IMR-90 (cell line): Measurements from ENCODE around the gene RPS6KL1. TPM values are rescaled to one million over a fixed set of nuclear protein-coding genes. Genes with fewer than 3 reads are reported as not detected.

ENCODE experiments used
- ATAC-seq: fragments of 200-7000 bp; cut with Tn5 transposase; 2 replicates; pipeline ENCODE4 v1.9.1; 2020; ENCODE audit warnings: low read depth, mild to moderate bottlenecking, moderate library complexity
- BruUV-seq: library from RNA; stranded (reverse); fragments of 400-500 nt; replicated peaks from 2 replicates; lab custom pipeline; 2021; lab: Mats Ljungman, UMichigan
- CTCF ChIA-PET: fragments of 300-600 bp; formaldehyde crosslinking; extraction: SDS; loops from one replicate; lab custom pipeline; 2021; ENCODE audit warnings: antibody characterized with exemption; lab: Yijun Ruan, JAX
- POLR2A ChIA-PET: fragments of 300-600 bp; sonication (Branson Sonifier 250); formaldehyde crosslinking; loops from one replicate; lab custom pipeline; 2022; ENCODE audit warnings: antibody characterized with exemption; ENCODE audit not compliant: unreplicated experiment; lab: Charles Lee
- DNase-seq: peaks from one replicate; pipeline ENCODE4 v3.0.0; 2013
- H2AFZ ChIP-seq: replicated peaks from 2 replicates; pipeline ENCODE3; 2013; ENCODE audit warnings: low read length, mild to moderate bottlenecking; ENCODE audit not compliant: poor library complexity
- H2AK5ac ChIP-seq: 2 replicates; pipeline ENCODE4 v1.6.1; 2013; ENCODE audit warnings: low read depth, low read length, inconsistent platforms
- H2AK9ac ChIP-seq: replicated peaks from 2 replicates; pipeline ENCODE3; 2013; ENCODE audit warnings: mild to moderate bottlenecking, low read depth, low read length, moderate library complexity; ENCODE audit not compliant: poor library complexity
- H2BK120ac ChIP-seq: 2 replicates; pipeline ENCODE4 v1.6.1; 2013; ENCODE audit warnings: low read depth, low read length, inconsistent platforms
- H2BK15ac ChIP-seq: 3 replicates; pipeline ENCODE4 v1.6.1; 2013; ENCODE audit warnings: low read depth, low read length, inconsistent platforms
- H2BK20ac ChIP-seq: 2 replicates; pipeline ENCODE4 v1.6.1; 2013; ENCODE audit warnings: low read depth, mild to moderate bottlenecking, inconsistent platforms, low read length, moderate library complexity
- H2BK5ac ChIP-seq: 2 replicates; pipeline ENCODE4 v1.6.1; 2013; ENCODE audit warnings: mild to moderate bottlenecking, low read depth, low read length, inconsistent platforms; ENCODE audit not compliant: poor library complexity, severe bottlenecking
- H3K14ac ChIP-seq: replicated peaks from 2 replicates; pipeline ENCODE4 v1.6.1; 2013; ENCODE audit warnings: low read depth, low read length, inconsistent platforms
- H3K18ac ChIP-seq: 2 replicates; pipeline ENCODE4 v1.6.1; 2013; ENCODE audit warnings: low read depth, low read length, control low read depth
- H3K23ac ChIP-seq: 2 replicates; pipeline ENCODE4 v1.6.1; 2013; ENCODE audit warnings: low read depth, low read length, inconsistent platforms
- H3K27ac ChIP-seq: 2 replicates; pipeline ENCODE4 v1.5.1; 2013; ENCODE audit warnings: mild to moderate bottlenecking, control low read depth, low read length; ENCODE audit not compliant: insufficient read depth
- H3K27me3 ChIP-seq: 2 replicates; pipeline ENCODE4 v1.6.1; 2013; ENCODE audit warnings: low read length; ENCODE audit not compliant: control insufficient read depth, insufficient read depth
- H3K36me3 ChIP-seq: 2 replicates; pipeline ENCODE4 v1.6.1; 2013; ENCODE audit warnings: low read length, mixed read lengths; ENCODE audit not compliant: control insufficient read depth, insufficient read depth
- H3K4ac ChIP-seq: 2 replicates; pipeline ENCODE4 v1.6.1; 2013; ENCODE audit warnings: low read depth, low read length, inconsistent platforms
- H3K4me1 ChIP-seq: 2 replicates; pipeline ENCODE4 v1.6.1; 2013; ENCODE audit warnings: low read length, mixed read lengths; ENCODE audit not compliant: control insufficient read depth, insufficient read depth
- H3K4me2 ChIP-seq: 2 replicates; pipeline ENCODE4 v1.6.1; 2013; ENCODE audit warnings: low read depth, mild to moderate bottlenecking, control low read depth, low read length, moderate library complexity
- H3K4me3 ChIP-seq: 2 replicates; pipeline ENCODE4 v1.5.1; 2013; ENCODE audit warnings: low read depth, mild to moderate bottlenecking, control low read depth, low read length, moderate library complexity; ENCODE audit not compliant: insufficient read depth
- H3K56ac ChIP-seq: 2 replicates; pipeline ENCODE4 v1.6.1; 2013; ENCODE audit warnings: low read length, inconsistent platforms; ENCODE audit not compliant: insufficient read depth; ENCODE audit errors: extremely low read depth
- H3K79me1 ChIP-seq, 2 experiments: 2 replicates each; pipeline ENCODE4 v1.6.1; 2013; ENCODE audit warnings: low read length in 2 of 2, inconsistent platforms in 1 of 2, low read depth in 1 of 2
- H3K9ac ChIP-seq: 2 replicates; pipeline ENCODE4 v1.6.1; 2013; ENCODE audit warnings: low read depth, low read length, control low read depth
- H3K9me1 ChIP-seq: 2 replicates; pipeline ENCODE4 v1.6.1; 2013; ENCODE audit warnings: low read length, inconsistent platforms; ENCODE audit not compliant: insufficient read depth
- H3K9me3 ChIP-seq: 2 replicates; pipeline ENCODE4 v1.6.1; 2013; ENCODE audit warnings: low read length; ENCODE audit not compliant: control insufficient read depth, insufficient read depth
- H4K20me1 ChIP-seq: 2 replicates; pipeline ENCODE4 v1.6.1; 2013; ENCODE audit warnings: low read length, inconsistent platforms; ENCODE audit not compliant: insufficient read depth
- H4K5ac ChIP-seq: 2 replicates; pipeline ENCODE4 v1.6.1; 2013; ENCODE audit warnings: mild to moderate bottlenecking, low read depth, low read length, control low read depth
- H4K8ac ChIP-seq, 2 experiments: 2 replicates each; pipeline ENCODE4 v1.6.1; 2013; ENCODE audit warnings: low read depth in 2 of 2, low read length in 2 of 2, control low read depth in 1 of 2, inconsistent platforms in 1 of 2
- H4K91ac ChIP-seq: 2 replicates; pipeline ENCODE4 v1.6.1; 2013; ENCODE audit warnings: low read depth, low read length, inconsistent platforms; ENCODE audit not compliant: insufficient read depth
- BHLHE40 ChIP-seq: fragments of 150-350 bp; IDR thresholded peaks from 2 replicates; pipeline ENCODE4 v1.6.1; 2016; ENCODE audit warnings: mild to moderate bottlenecking, low read depth, low read length
- CEBPB ChIP-seq: IDR thresholded peaks from 2 replicates; pipeline ENCODE4 v1.6.1; 2012; ENCODE audit warnings: low read depth, low read length, improper control_type of control experiment
- CHD1 ChIP-seq: IDR thresholded peaks from 2 replicates; pipeline ENCODE4 v1.6.1; 2012; ENCODE audit warnings: low read depth, low read length, improper control_type of control experiment
- CTCF ChIP-seq: conservative IDR thresholded peaks from 2 replicates; pipeline ENCODE4 v1.5.1; 2012; ENCODE audit warnings: mild to moderate bottlenecking, low read depth, low read length, improper control_type of control experiment
- ELK1 ChIP-seq: fragments of 150-350 bp; IDR thresholded peaks from 2 replicates; pipeline ENCODE4 v1.6.1; 2016; ENCODE audit warnings: low read depth, mild to moderate bottlenecking, low read length, moderate library complexity, borderline replicate concordance
- FOS ChIP-seq: fragments of 150-350 bp; IDR thresholded peaks from 2 replicates; pipeline ENCODE4 v1.6.1; 2016; ENCODE audit warnings: low read depth, low read length
- MAFK ChIP-seq: IDR thresholded peaks from 2 replicates; pipeline ENCODE4 v1.6.1; 2012; ENCODE audit warnings: low read depth, low read length, improper control_type of control experiment
- MAZ ChIP-seq: IDR thresholded peaks from 2 replicates; pipeline ENCODE4 v1.6.1; 2012; ENCODE audit warnings: low read depth, mild to moderate bottlenecking, low read length, improper control_type of control experiment, moderate library complexity, borderline replicate concordance
- MXI1 ChIP-seq: IDR thresholded peaks from 2 replicates; pipeline ENCODE4 v1.6.1; 2012; ENCODE audit warnings: low read depth, mild to moderate bottlenecking, low read length, moderate library complexity, borderline replicate concordance
- NFE2L2 ChIP-seq: fragments of 150-350 bp; IDR thresholded peaks from 2 replicates; pipeline ENCODE4 v1.6.1; 2016; ENCODE audit warnings: low read depth, mild to moderate bottlenecking, low read length
- POLR2A ChIP-seq: IDR thresholded peaks from 2 replicates; pipeline ENCODE4 v1.6.1; 2012; ENCODE audit warnings: mild to moderate bottlenecking, low read depth, low read length
- RCOR1 ChIP-seq: IDR thresholded peaks from 2 replicates; pipeline ENCODE4 v1.6.1; 2012; ENCODE audit warnings: mild to moderate bottlenecking, low read length, improper control_type of control experiment; ENCODE audit not compliant: insufficient replicate concordance
- RFX5 ChIP-seq: IDR thresholded peaks from 2 replicates; pipeline ENCODE4 v1.8.0; 2012; ENCODE audit warnings: low read depth, mild to moderate bottlenecking, low read length, moderate library complexity
- SMC3 ChIP-seq: fragments of 150-350 bp; IDR thresholded peaks from 2 replicates; pipeline ENCODE4 v1.6.1; 2016; ENCODE audit warnings: low read depth, mild to moderate bottlenecking, antibody characterized with exemption, low read length, moderate library complexity
- USF2 ChIP-seq: fragments of 150-350 bp; IDR thresholded peaks from 2 replicates; pipeline ENCODE4 v1.6.1; 2017; ENCODE audit warnings: mild to moderate bottlenecking, antibody characterized with exemption, low read length, low read depth
- WGBS, 2 experiments: methylation state at CpG; one replicate each; pipeline versions ENCODE4 v1.1.5 to v1.1.7; 2013; ENCODE audit warnings: missing lambda C conversion rate in 2 of 2; ENCODE audit not compliant: insufficient read length in 1 of 2; ENCODE audit errors: extremely low coverage in 2 of 2; 5-methylcytosine and 5-hydroxymethylcytosine counted together
- dilution Hi-C: fragments of 300-500 bp; cut with HindIII; formaldehyde crosslinking; loops from one replicate; pipeline ENCODE4 v1.14.3; 2018; ENCODE audit warnings: low sequenced_read_pairs; ENCODE audit not compliant: unreplicated experiment
- in situ Hi-C: fragments of 300-500 bp; cut with MboI; formaldehyde crosslinking; loops from 3 replicates; pipeline ENCODE4 v1.14.3; 2019; ENCODE audit warnings: low sequenced_read_pairs, inconsistent platforms, mixed read lengths
- intact Hi-C: fragments of 100-400 bp; cut with micrococcal nuclease; formaldehyde crosslinking; loops from 2 replicates; pipeline ENCODE4 v1.10.0; 2022
- polyA plus RNA-seq, 3 experiments: library from polyadenylated mRNA; depleted of rRNA; stranded (reverse); fragments of >200 nt; gene quantifications; 2 replicates each; pipeline ENCODE4 v1.2.3, GENCODE V29; 2012; ENCODE audit warnings: low replicate concordance in 1 of 3
- total RNA-seq: library from RNA; depleted of rRNA; stranded (reverse); fragments of >200 nt; gene quantifications from 2 replicates; pipeline ENCODE4 v1.2.3, GENCODE V29; 2012

The RPS6KL1 gene
- total and polyA plus RNA-seq, 2 of the 4 experiments (the other 2 are of a cell fraction): 0.72 to 1.7 TPM

- no peak overlapping the region for H4K5ac ChIP-seq
- no peaks in the 10 kb centered on the region for H3K9me1 ChIP-seq
- H4K20me1 ChIP-seq: no peaks in the 10 kb centered on the region
- H3K23ac ChIP-seq: no peak overlapping the region
- H3K4ac ChIP-seq: no peak overlapping the region
- TF ChIP-seq ELK1 (no peak), RCOR1 (no peak), MXI1 (no peak), USF2 (no peak), CHD1 (no peak), CTCF (no peak), POLR2A (no peak), CEBPB (no peak), RFX5 (no peak), MAFK (no peak), MAZ (no peak), NFE2L2 (no peak), SMC3 (no peak), BHLHE40 (no peak), FOS (no peak)
- H2AK5ac ChIP-seq: no peak overlapping the region
- H3K79me1 ChIP-seq: no peaks in the 10 kb centered on the region
- H3K4me2 ChIP-seq: no peak overlapping the region
- no peak overlapping the region for H4K8ac ChIP-seq
- H2AFZ ChIP-seq: no peak overlapping the region
- intact Hi-C loops: no loop called here
- no peak overlapping the region for H3K18ac ChIP-seq
- ATAC-seq (no peak), DNase-seq (no peak)
- H3K4me1 ChIP-seq: peaks cover 1% of the 10 kb centered on the region; the same call in 1 of the 2 replicates
- dilution Hi-C loops: no loop called here
- ChIA-PET POLR2A (no interaction called here), CTCF (no interaction called here)
- no peak overlapping the region for H3K9ac ChIP-seq
- WGBS, 2 experiments: 0% methylated on average over 1 of the region's 5 CpGs; no CpG with 5 or more reads in 1 of the 2 experiments
- H3K27me3 ChIP-seq: no peaks in the 10 kb centered on the region
- no peak overlapping the region for H4K91ac ChIP-seq
- in situ Hi-C loops: loop anchor here (5.0 to 10.0 kb wide), 2 partner anchors 164 to 391 kb away; no protein-coding TSS in a partner anchor
- no peaks in the 10 kb centered on the region for H3K36me3 ChIP-seq
- no peak overlapping the region for H2AK9ac ChIP-seq
- H3K14ac ChIP-seq: no peak overlapping the region
- no peak overlapping the region for H2BK20ac ChIP-seq
- no peak overlapping the region for H3K4me3 ChIP-seq
- H2BK120ac ChIP-seq: no peak overlapping the region
- H3K56ac ChIP-seq: no peak overlapping the region
- H3K27ac ChIP-seq: no peak overlapping the region
- H3K9me3 ChIP-seq: no peaks in the 10 kb centered on the region
- no TSS peak for BruUV-seq
- H2BK15ac ChIP-seq: no peak overlapping the region
- H2BK5ac ChIP-seq: no peak overlapping the region
Measured at GRCh38 chr14:74913393-74913910, 9.6 kb downstream of the RPS6KL1 start.
